GM21737 (cell line): ENCODE data around the gene ADD1.
A peak's percentile ranks its signal among the peaks of the same experiment; 100 is the strongest.

Source experiments
- ATAC-seq: cut with Tn5 transposase; IDR thresholded peaks from one replicate; pipeline ENCODE4 v1.9.1; 2021; ENCODE audit warnings: mild to moderate bottlenecking, moderate library complexity; ENCODE audit not compliant: unreplicated experiment

The ADD1 gene

GRCh38 chr4:2804973-2805501 lies 38.6 kb upstream of the ADD1 start:
- no peak for ATAC-seq

DNA sequence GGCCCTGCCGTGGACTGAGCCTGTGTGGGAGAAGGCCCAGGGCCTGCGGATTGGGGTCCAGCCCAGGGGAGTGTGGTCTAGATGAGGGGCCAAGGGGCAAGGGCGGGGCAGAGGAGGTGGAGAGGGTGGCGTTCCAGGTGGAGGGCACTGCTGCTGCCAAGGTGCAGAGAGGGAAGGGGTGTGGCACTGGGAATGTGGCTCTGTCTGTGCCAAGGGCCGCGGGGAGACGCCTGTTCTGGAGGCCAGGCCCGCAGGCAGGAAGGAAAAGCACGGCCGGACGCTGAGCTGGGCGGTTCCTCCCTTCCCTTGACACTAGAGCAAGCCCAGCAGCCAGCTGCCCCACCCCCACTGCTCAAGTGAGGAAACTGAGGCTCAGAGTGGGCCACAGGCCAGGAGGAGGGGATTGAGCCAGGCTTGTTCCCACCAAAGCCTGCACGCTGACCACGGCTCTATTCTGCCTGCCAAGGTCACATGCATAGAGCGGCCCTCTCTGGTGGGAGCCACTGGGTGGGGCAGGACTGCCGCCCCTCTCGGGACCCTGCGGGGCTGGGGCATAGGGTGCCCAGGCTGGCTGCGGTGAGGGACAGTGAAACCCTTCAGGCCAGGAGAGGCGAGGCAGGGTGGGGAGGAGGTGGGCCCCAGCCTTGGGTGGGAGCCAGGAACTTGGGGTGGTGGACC lies 37.8 kb upstream of the ADD1 start:
- ATAC-seq = no peak

DNA sequence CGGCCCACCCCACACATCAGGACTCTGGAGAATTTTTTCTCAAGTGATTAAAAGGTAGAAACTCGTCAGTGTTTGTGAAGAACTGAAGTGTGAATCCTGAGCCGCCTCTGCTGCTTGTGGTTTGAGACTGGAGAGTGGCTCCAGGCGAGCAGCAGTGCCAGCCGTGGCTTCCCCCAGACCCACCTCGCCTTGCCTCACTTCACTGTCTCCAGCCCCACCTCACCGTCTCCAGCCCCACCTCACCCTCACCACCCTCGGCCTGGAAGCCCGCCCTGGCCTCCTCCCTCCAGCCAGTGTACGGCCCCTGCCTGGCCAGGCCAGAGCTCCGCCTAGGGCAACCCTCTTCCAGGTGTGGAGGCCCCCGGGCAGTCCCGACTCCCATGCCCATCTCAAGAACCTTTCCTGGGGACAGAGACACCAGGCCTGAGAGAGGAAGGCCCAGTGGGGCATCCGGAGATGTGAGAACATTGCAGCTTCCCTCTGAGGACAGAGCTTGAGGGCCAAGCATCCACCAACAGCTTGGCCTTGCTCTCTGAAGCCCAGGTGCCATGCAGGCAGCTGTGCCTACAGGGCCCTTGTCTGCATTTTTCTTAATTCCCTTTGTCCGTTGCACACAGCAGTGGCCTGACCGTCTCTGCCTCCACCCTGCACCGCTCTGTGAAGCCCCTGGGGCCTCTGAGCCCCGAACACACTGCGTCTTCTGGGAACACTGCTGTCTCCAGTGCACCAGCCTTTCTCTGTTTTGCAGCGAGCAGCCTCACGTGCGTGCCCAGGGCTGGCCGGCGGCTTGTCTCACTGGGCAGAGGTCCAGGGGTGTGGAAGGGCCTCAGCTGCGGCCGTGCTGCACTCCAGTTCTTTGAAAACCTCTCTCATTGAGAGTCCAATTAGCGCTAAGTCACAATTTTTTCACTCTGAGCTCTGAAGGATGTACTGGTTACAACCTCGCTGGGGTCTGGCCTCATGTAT lies 37.0 kb upstream of the ADD1 start:
- no peak for ATAC-seq

GRCh38 chr4:2807571-2807970 lies 36.1 kb upstream of the ADD1 start:
- no peak for ATAC-seq

GRCh38 chr4:2808001-2808400 lies 35.6 kb upstream of the ADD1 start:
- ATAC-seq = no peak

DNA sequence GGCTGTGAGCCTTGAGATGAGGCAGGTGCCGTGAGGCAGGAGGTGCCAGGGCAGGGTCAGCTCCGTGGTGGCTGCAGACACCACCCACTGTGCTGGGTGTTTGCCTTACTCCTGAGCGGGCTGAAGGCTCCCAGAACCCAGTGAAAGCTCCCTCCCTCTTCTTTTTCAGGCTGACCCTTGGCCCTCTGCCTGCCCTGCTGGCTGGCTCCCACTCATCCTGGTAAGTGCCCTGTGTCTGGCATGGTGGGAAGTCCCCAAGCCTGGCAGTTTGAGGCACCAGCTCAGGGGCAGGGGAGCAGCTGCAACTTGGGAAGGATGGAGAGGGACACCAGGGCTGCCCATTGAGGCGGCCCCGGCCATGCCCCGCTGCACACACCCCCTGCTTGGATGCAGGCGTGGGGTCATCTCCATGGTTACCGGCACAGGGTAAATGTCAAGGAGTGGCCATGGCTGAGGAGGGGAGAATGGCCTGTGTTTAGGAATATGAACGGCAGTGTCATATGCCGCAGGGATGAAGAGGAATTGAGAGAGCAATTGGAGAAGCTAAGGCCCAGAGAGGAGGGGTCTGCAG lies 33.9 kb upstream of the ADD1 start:
- no peak for ATAC-seq

GRCh38 chr4:2810388-2810787 lies 33.3 kb upstream of the ADD1 start:
- ATAC-seq = no peak

GRCh38 chr4:2811830-2812611 lies 31.6 kb upstream of the ADD1 start:
- peak; percentile 63 for ATAC-seq

- ATAC-seq = no peak
Measured at GRCh38 chr4:2812612-2813354, 30.9 kb upstream of the ADD1 start.

- ATAC-seq = no peak
Measured at GRCh38 chr4:2813446-2814405, 29.9 kb upstream of the ADD1 start.

GRCh38 chr4:2814627-2815270 lies 28.9 kb upstream of the ADD1 start:
- no peak for ATAC-seq

GRCh38 chr4:2816401-2816954 lies 27.2 kb upstream of the ADD1 start:
- ATAC-seq = no peak

DNA sequence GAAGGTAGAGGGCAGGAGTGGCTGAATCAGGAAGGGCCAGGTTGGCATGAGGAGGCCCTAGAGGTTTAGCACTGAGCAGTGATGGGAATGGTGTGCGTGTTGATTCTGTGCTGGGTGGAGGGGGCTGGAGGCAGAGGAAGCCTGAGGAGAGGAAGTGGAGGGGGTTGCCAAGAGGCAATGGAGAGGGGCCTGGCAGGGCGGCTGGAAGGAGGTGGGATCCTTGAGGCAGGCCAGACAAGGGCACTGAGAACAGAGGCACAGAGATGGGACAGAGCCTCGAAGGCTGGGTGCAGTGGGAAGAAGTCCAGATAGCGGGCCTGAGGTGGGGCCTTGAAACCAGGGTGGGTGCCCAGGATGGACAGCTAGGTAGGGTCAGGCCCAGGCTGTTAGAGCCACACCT lies 26.5 kb upstream of the ADD1 start:
- ATAC-seq = no peak

GRCh38 chr4:2817701-2818350 lies 25.8 kb upstream of the ADD1 start:
- no peak for ATAC-seq

- ATAC-seq = no peak
Measured at GRCh38 chr4:2818351-2818939, 25.2 kb upstream of the ADD1 start.

GRCh38 chr4:2819244-2820215 lies 24.1 kb upstream of the ADD1 start:
- no peak for ATAC-seq
